GM12878 (cell line): ENCODE measurements around the gene FBXL5. TPM values are rescaled to one million over a fixed set of nuclear protein-coding genes. Genes with fewer than 3 reads are reported as not detected.

Experiments used
- ATAC-seq: fragments of 200-7000 bp; cut with Tn5 transposase; 3 replicates; pipeline ENCODE4 v1.9.1; 2020; ENCODE audit warnings: mild to moderate bottlenecking, moderate library complexity
- BruUV-seq: library from RNA; stranded (reverse); fragments of 400-500 nt; replicated peaks from 2 replicates; lab custom pipeline; 2021; lab: Mats Ljungman, UMichigan
- CTCF ChIA-PET: fragments of 300-600 bp; sonication (Branson Sonifier 250); formaldehyde crosslinking; extraction: SDS; loops from one replicate; lab custom pipeline; 2021; ENCODE audit warnings: inconsistent platforms; lab: Yijun Ruan, JAX
- POLR2A ChIA-PET: fragments of 350-600 bp; formaldehyde crosslinking; extraction: SDS; loops from one replicate; lab custom pipeline; 2021; ENCODE audit warnings: inconsistent platforms; lab: Charles Lee
- RAD21 ChIA-PET: fragments of 300-600 bp; sonication (Branson Sonifier 250); formaldehyde crosslinking; loops from one replicate; lab custom pipeline; 2023; ENCODE audit warnings: antibody characterized with exemption; ENCODE audit not compliant: unreplicated experiment; lab: Charles Lee
- SMC1A ChIA-PET: fragments of 300-600 bp; sonication (Branson Sonifier 250); formaldehyde crosslinking; loops from one replicate; lab custom pipeline; 2023; ENCODE audit not compliant: unreplicated experiment, uncharacterized antibody; lab: Charles Lee
- DNase-seq: peaks from one replicate; pipeline ENCODE4 v3.0.0-alpha.2; 2011; ENCODE audit warnings: low read depth, low spot score
- FAIRE-seq: peaks from 3 replicates; lab custom pipeline; 2011; peaks lifted over from hg19 to GRCh38; lab: Jason Lieb, UNC
- H2AFZ ChIP-seq: 2 replicates; pipeline ENCODE4 v1.6.0; 2011; ENCODE audit warnings: low read depth, low read length, control low read depth; ENCODE audit not compliant: control insufficient read depth
- H3K27ac ChIP-seq: 2 replicates; pipeline ENCODE4 v1.5.1; 2011; ENCODE audit warnings: control low read depth; ENCODE audit not compliant: control insufficient read depth, insufficient read depth
- H3K27me3 ChIP-seq, 2 experiments: replicated peaks in 1 of 2; 2 replicates each; pipeline versions ENCODE4 v1.6.0 to v1.6.1; 2011; ENCODE audit warnings: low read length in 1 of 2; ENCODE audit not compliant: control insufficient read depth in 2 of 2, insufficient read depth in 2 of 2
- H3K36me3 ChIP-seq, 2 experiments: 2 replicates each; pipeline ENCODE4 v1.5.1; 2011; ENCODE audit warnings: low read length in 1 of 2; ENCODE audit not compliant: control insufficient read depth in 2 of 2, insufficient read depth in 2 of 2
- H3K4me1 ChIP-seq: 2 replicates; pipeline ENCODE4 v1.6.1; 2011; ENCODE audit warnings: mild to moderate bottlenecking, low read length, moderate library complexity, mixed read lengths; ENCODE audit not compliant: control insufficient read depth, insufficient read depth
- H3K4me2 ChIP-seq: 2 replicates; pipeline ENCODE4 v1.6.0; 2011; ENCODE audit warnings: control low read depth; ENCODE audit not compliant: control insufficient read depth, insufficient read depth
- H3K4me3 ChIP-seq: fragments of 200-600 bp; sonication (generic); 2 replicates; pipeline ENCODE4 v1.5.1; 2016
- H3K79me2 ChIP-seq: 2 replicates; pipeline ENCODE4 v1.6.0; 2011; ENCODE audit warnings: low read length; ENCODE audit not compliant: control insufficient read depth, insufficient read depth
- H3K9ac ChIP-seq: 2 replicates; pipeline ENCODE4 v1.8.0; 2011; ENCODE audit warnings: low read length, control low read depth, mixed read lengths; ENCODE audit not compliant: control insufficient read depth, insufficient read depth
- H3K9me3 ChIP-seq: replicated peaks from 3 replicates; pipeline ENCODE4 v1.5.1; 2011; ENCODE audit warnings: mild to moderate bottlenecking, low read length; ENCODE audit not compliant: control insufficient read depth, insufficient read depth
- H4K20me1 ChIP-seq: 2 replicates; pipeline ENCODE4 v1.6.0; 2011; ENCODE audit not compliant: control insufficient read depth, insufficient read depth
- ESRRA ChIP-seq: IDR thresholded peaks from 2 replicates; pipeline ENCODE4 v1.6.1; 2012; ENCODE audit warnings: mild to moderate bottlenecking, low read length, improper control_type of control experiment
- JUNB ChIP-seq: IDR thresholded peaks from 2 replicates; pipeline ENCODE4 v1.6.1; 2016; ENCODE audit warnings: antibody characterized with exemption, mild to moderate bottlenecking
- LARP7 ChIP-seq: fragments of 450-650 bp; IDR thresholded peaks from 2 replicates; pipeline ENCODE4 v1.6.1; 2017; ENCODE audit warnings: mild to moderate bottlenecking
- RELB ChIP-seq: fragments of 450-650 bp; IDR thresholded peaks from 2 replicates; pipeline ENCODE4 v1.6.1; 2017; ENCODE audit warnings: low read depth, mild to moderate bottlenecking, moderate library complexity
- RFX5 ChIP-seq: IDR thresholded peaks from 2 replicates; pipeline ENCODE4 v1.6.1; 2011; ENCODE audit warnings: low read depth, low read length, improper control_type of control experiment
- TAF1 ChIP-seq: IDR thresholded peaks from 2 replicates; pipeline ENCODE4 v1.6.1; 2011; ENCODE audit warnings: mild to moderate bottlenecking, low read depth, low read length, borderline replicate concordance
- ZBED1 ChIP-seq: IDR thresholded peaks from 2 replicates; pipeline ENCODE4 v1.6.1; 2016; ENCODE audit warnings: borderline replicate concordance
- WGBS: methylation state at CpG from one replicate; pipeline ENCODE4 v1.1.6; 2016; ENCODE audit warnings: low lambda C conversion rate; ENCODE audit not compliant: insufficient replicate concordance, insufficient coverage; ENCODE audit errors: missing lambda C conversion rate; 5-methylcytosine and 5-hydroxymethylcytosine counted together
- in situ Hi-C: fragments of 300-500 bp; cut with MboI; formaldehyde crosslinking; loops from 9 replicates; pipeline ENCODE4 v1.14.3; 2018; ENCODE audit warnings: mixed read lengths
- intact Hi-C: fragments of 100-400 bp; cut with micrococcal nuclease; formaldehyde crosslinking; loops from one replicate; pipeline ENCODE4 v1.14.2; 2022; ENCODE audit not compliant: unreplicated experiment
- polyA plus RNA-seq, 11 experiments: library from polyadenylated mRNA; depleted of rRNA in 4 of 11; unstranded in 6 of 11; stranded (reverse) in 5 of 11; fragments of >200 nt; fragmentation: Nextera tagmentation in 4 of 11; fragmentation: Illumina TruSeq in 1 of 11; extraction: Ambion mirVana in 4 of 11; extraction: Trizol in 1 of 11; gene quantifications; 1 replicate in 1 of 11; 2 replicates in 10 of 11; pipeline versions ENCODE4 v1.2.1 to v1.2.3, GENCODE V29; 2011 to 2016; ENCODE audit warnings: inconsistent platforms in 2 of 11, missing spikeins in 2 of 11, low read depth in 1 of 11
- total RNA-seq, 4 experiments: library from RNA; depleted of rRNA in 3 of 4; stranded (reverse); fragments of >200 nt in 3 of 4; fragmentation: Illumina TruSeq in 1 of 4; extraction: Trizol in 1 of 4; gene quantifications; 2 replicates each; pipeline versions ENCODE4 v1.2.1 to v1.2.3, GENCODE V29; 2013 to 2021

FBXL5 gene
- total and polyA plus RNA-seq, 10 of the 15 experiments (the other 5 are each of a cell fraction or from before 2014, with no cell fraction given): 10.1 to 46.2 (median 32.7) TPM

DNA sequence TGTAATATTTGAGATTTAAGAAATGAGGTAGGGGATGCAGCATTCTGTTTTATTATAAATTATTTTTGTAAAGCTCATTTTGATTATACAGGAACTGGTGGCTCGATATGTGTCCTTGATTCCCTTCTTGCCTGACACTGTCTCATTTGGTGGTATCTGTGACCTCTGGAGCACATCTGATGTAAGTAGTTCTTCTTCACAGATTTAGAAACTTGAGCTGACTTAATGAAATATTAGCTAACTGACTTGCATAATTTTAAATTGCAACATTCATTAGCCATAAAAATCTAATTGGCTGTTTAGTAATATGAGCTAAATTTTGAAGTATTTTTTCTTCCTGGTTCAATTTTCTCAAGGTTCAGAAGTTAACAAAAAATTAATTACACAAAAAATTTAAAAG lies 69.1 kb downstream of the FBXL5 start:
- Histone ChIP-seq H3K27me3 (no peaks in the 10 kb centered on the region), H3K27ac (no peak overlapping the region), H3K36me3 (no peaks in the 10 kb centered on the region), H3K4me1 (no peaks in the 10 kb centered on the region), H3K4me3 (no peak overlapping the region), H3K4me2 (no peak overlapping the region), H3K9ac (no peak overlapping the region), H3K9me3 (no peaks in the 10 kb centered on the region), H2AFZ (no peak overlapping the region)
- SMC1A ChIA-PET: interaction anchor here (0.8 kb wide), 1 partner anchor 9 kb away, joined by 5 read pairs; no protein-coding TSS in a partner anchor
- DNase-seq (no peak), ATAC-seq (no peak)
- RAD21 ChIA-PET: no interaction called here
- POLR2A ChIA-PET: no interaction called here
- 29% methylated on average over 1 of the region's 1 CpG for WGBS
- intact Hi-C loops: no loop called here
- no peak for TF ChIP-seq JUNB
- TF ChIP-seq, all 136 proteins: peak for 0
- BruUV-seq: no TSS peak
- Histone ChIP-seq H3K79me2 (no peaks in the 10 kb centered on the region), H4K20me1 (no peaks in the 10 kb centered on the region)
- no peak for FAIRE-seq
- CTCF ChIA-PET: no interaction called here
- in situ Hi-C loops: no loop called here

- H3K27ac ChIP-seq: no peak overlapping the region
- POLR2A ChIA-PET: no interaction called here
- WGBS: 100% methylated on average over 2 of the region's 2 CpGs
- no peak for TF ChIP-seq ESRRA
- TF ChIP-seq RELB: no peak
- TF ChIP-seq ZBED1: no peak
- no peak for TF ChIP-seq RFX5
- TF ChIP-seq TAF1: no peak
- no peak for TF ChIP-seq LARP7
- TF ChIP-seq, all 136 proteins: peak for 0
- FAIRE-seq (no peak), ATAC-seq (no peak), DNase-seq (no peak)
- ChIA-PET CTCF (no interaction called here), SMC1A (no interaction called here), RAD21 (no interaction called here)
- Histone ChIP-seq H3K4me2 (no peak overlapping the region), H3K4me3 (no peak overlapping the region), H3K4me1 (no peaks in the 10 kb centered on the region), H3K79me2 (no peaks in the 10 kb centered on the region), H3K9me3 (no peaks in the 10 kb centered on the region), H4K20me1 (no peaks in the 10 kb centered on the region), H2AFZ (no peak overlapping the region), H3K27me3 (no peaks in the 10 kb centered on the region), H3K9ac (no peak overlapping the region), H3K36me3 (no peaks in the 10 kb centered on the region)
- in situ Hi-C loops (no loop called here), intact Hi-C loops (no loop called here)
- no TSS peak for BruUV-seq
These were observed 69.8 kb downstream of the FBXL5 start for GRCh38 chr4:15585331-15585730.
